ENCODE results near the gene EDEM1. TPM values are rescaled to one million over a fixed set of nuclear protein-coding genes. Genes with fewer than 3 reads are reported as not detected.

Gene EDEM1
- total and polyA plus RNA-seq, 10 of the 15 experiments (the other 5 are each of a cell fraction or from before 2014, with no cell fraction given), result 18.9 to 138 (median 57.5) TPM

- TF ChIP-seq, protein P1, sequence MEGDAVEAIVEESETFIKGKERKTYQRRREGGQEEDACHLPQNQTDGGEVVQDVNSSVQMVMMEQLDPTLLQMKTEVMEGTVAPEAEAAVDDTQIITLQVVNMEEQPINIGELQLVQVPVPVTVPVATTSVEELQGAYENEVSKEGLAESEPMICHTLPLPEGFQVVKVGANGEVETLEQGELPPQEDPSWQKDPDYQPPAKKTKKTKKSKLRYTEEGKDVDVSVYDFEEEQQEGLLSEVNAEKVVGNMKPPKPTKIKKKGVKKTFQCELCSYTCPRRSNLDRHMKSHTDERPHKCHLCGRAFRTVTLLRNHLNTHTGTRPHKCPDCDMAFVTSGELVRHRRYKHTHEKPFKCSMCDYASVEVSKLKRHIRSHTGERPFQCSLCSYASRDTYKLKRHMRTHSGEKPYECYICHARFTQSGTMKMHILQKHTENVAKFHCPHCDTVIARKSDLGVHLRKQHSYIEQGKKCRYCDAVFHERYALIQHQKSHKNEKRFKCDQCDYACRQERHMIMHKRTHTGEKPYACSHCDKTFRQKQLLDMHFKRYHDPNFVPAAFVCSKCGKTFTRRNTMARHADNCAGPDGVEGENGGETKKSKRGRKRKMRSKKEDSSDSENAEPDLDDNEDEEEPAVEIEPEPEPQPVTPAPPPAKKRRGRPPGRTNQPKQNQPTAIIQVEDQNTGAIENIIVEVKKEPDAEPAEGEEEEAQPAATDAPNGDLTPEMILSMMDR (IDR thresholded peaks at IDR 0.05 in 2 of 3, conservative IDR thresholded peaks at IDR 0.05 in 1 of 3; ENCODE audit: control insufficient read depth in 2 of 3, extremely low read depth in 1 of 3, insufficient read depth in 1 of 3, low read depth in 3 of 3, low read length in 3 of 3), result no peak
- TF ChIP-seq CBX3 (IDR thresholded peaks at IDR 0.05; ENCODE audit: borderline replicate concordance, low read depth) (no peak), IRF4 (IDR thresholded peaks at IDR 0.05; ENCODE audit: low read depth, low read length) (peak; percentile 87), PML (IDR thresholded peaks at IDR 0.05; ENCODE audit: low read length) (peak; percentile 32; the same call in 1 of the 2 replicates), ZNF384 (IDR thresholded peaks at IDR 0.05; ENCODE audit: borderline replicate concordance, low read depth, low read length) (no peak), STAT3 (IDR thresholded peaks at IDR 0.05; ENCODE audit: low read depth, low read length) (no peak), SPI1 (IDR thresholded peaks at IDR 0.05; ENCODE audit: borderline replicate concordance, insufficient read depth, low read depth, low read length) (peak; percentile 78), ZBED1 (IDR thresholded peaks at IDR 0.05; ENCODE audit: borderline replicate concordance) (peak; percentile 95; the same call in 1 of the 2 replicates), EP300 (IDR thresholded peaks at IDR 0.05; ENCODE audit: borderline replicate concordance in 1 of 2, control insufficient read depth in 1 of 2, low read depth in 2 of 2, low read length in 2 of 2) (peak; percentile 21 to 76; a peak in 3 of 4 replicates), RUNX3 (IDR thresholded peaks at IDR 0.05; ENCODE audit: low read length) (peak; percentile 89), EGR1 (IDR thresholded peaks at IDR 0.05; ENCODE audit: borderline replicate concordance in 1 of 2, low read depth in 2 of 2, low read length in 2 of 2) (no peak), POLR2A (IDR thresholded peaks at IDR 0.05; ENCODE audit: low read depth, low read length) (no peak), PAX8 (IDR thresholded peaks at IDR 0.05) (no peak), HCFC1 (IDR thresholded peaks at IDR 0.05; ENCODE audit: low read length) (no peak), RBBP5 (conservative IDR thresholded peaks at IDR 0.05) (no peak), MEF2A (IDR thresholded peaks at IDR 0.05; ENCODE audit: insufficient read depth, low read depth, low read length) (peak; percentile 77; the same call in 1 of the 2 replicates), ASH2L (IDR thresholded peaks at IDR 0.05; ENCODE audit: borderline replicate concordance, low read depth) (no peak), POU2F2 (IDR thresholded peaks at IDR 0.05; ENCODE audit: borderline replicate concordance, low read depth, low read length) (no peak)
- TF ChIP-seq, protein P2, sequence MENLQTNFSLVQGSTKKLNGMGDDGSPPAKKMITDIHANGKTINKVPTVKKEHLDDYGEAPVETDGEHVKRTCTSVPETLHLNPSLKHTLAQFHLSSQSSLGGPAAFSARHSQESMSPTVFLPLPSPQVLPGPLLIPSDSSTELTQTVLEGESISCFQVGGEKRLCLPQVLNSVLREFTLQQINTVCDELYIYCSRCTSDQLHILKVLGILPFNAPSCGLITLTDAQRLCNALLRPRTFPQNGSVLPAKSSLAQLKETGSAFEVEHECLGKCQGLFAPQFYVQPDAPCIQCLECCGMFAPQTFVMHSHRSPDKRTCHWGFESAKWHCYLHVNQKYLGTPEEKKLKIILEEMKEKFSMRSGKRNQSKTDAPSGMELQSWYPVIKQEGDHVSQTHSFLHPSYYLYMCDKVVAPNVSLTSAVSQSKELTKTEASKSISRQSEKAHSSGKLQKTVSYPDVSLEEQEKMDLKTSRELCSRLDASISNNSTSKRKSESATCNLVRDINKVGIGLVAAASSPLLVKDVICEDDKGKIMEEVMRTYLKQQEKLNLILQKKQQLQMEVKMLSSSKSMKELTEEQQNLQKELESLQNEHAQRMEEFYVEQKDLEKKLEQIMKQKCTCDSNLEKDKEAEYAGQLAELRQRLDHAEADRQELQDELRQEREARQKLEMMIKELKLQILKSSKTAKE (IDR thresholded peaks at IDR 0.05; ENCODE audit: low read depth, poor library complexity, severe bottlenecking), result peak; percentile 58
- TF ChIP-seq, protein P3, sequence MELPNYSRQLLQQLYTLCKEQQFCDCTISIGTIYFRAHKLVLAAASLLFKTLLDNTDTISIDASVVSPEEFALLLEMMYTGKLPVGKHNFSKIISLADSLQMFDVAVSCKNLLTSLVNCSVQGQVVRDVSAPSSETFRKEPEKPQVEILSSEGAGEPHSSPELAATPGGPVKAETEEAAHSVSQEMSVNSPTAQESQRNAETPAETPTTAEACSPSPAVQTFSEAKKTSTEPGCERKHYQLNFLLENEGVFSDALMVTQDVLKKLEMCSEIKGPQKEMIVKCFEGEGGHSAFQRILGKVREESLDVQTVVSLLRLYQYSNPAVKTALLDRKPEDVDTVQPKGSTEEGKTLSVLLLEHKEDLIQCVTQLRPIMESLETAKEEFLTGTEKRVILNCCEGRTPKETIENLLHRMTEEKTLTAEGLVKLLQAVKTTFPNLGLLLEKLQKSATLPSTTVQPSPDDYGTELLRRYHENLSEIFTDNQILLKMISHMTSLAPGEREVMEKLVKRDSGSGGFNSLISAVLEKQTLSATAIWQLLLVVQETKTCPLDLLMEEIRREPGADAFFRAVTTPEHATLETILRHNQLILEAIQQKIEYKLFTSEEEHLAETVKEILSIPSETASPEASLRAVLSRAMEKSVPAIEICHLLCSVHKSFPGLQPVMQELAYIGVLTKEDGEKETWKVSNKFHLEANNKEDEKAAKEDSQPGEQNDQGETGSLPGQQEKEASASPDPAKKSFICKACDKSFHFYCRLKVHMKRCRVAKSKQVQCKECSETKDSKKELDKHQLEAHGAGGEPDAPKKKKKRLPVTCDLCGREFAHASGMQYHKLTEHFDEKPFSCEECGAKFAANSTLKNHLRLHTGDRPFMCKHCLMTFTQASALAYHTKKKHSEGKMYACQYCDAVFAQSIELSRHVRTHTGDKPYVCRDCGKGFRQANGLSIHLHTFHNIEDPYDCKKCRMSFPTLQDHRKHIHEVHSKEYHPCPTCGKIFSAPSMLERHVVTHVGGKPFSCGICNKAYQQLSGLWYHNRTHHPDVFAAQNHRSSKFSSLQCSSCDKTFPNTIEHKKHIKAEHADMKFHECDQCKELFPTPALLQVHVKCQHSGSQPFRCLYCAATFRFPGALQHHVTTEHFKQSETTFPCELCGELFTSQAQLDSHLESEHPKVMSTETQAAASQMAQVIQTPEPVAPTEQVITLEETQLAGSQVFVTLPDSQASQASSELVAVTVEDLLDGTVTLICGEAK (IDR thresholded peaks at IDR 0.05; ENCODE audit: borderline replicate concordance), result no peak
These were observed 10.2 kb downstream of the EDEM1 start (continued) for GRCh38 chr3:5197470-5198312.

All from GM12878 (cell line).